Endothelial cell of umbilical vein (primary cell): ENCODE data around the gene TBC1D10A. TPM values are rescaled to one million over a fixed set of nuclear protein-coding genes. Genes with fewer than 3 reads are reported as not detected.

ENCODE experiments used
- BruUV-seq: library from RNA; stranded (reverse); fragments of 400-500 nt; replicated peaks from 2 replicates; lab custom pipeline; 2021; lab: Mats Ljungman, UMichigan
- CTCF ChIA-PET: fragments of 300-600, 350-600 bp; sonication (Branson Sonifier 250); formaldehyde crosslinking; loops from one replicate; lab custom pipeline; 2021; ENCODE audit warnings: antibody characterized with exemption, inconsistent platforms; lab: Charles Lee
- POLR2A ChIA-PET: fragments of 300-600, 350-600 bp; sonication (Branson Sonifier 250); formaldehyde crosslinking; loops from one replicate; lab custom pipeline; 2021; ENCODE audit warnings: antibody characterized with exemption, inconsistent platforms; lab: Charles Lee
- DNase-seq: peaks from one replicate; pipeline ENCODE4 v3.0.0-alpha.2; 2011; ENCODE audit warnings: low read depth, low spot score
- FAIRE-seq: peaks from 2 replicates; lab custom pipeline; 2011; peaks lifted over from hg19 to GRCh38; lab: Jason Lieb, UNC
- H2AFZ ChIP-seq: 2 replicates; pipeline ENCODE4 v1.6.0; 2012; ENCODE audit warnings: low read depth, low read length, control low read depth, inconsistent platforms
- H3K27ac ChIP-seq: 2 replicates; pipeline ENCODE4 v1.5.1; 2011; ENCODE audit warnings: low read depth, mild to moderate bottlenecking, control low read depth, low read length, moderate library complexity; ENCODE audit not compliant: insufficient read depth
- H3K27me3 ChIP-seq, 2 experiments: 2 replicates each; pipeline versions ENCODE4 v1.6.0 to v1.6.1; 2011; ENCODE audit warnings: low read length in 2 of 2, mixed read lengths in 1 of 2; ENCODE audit not compliant: control insufficient read depth in 2 of 2, insufficient read depth in 2 of 2
- H3K36me3 ChIP-seq, 2 experiments: 2 replicates in 1 of 2; 3 replicates in 1 of 2; pipeline ENCODE4 v1.5.1; 2011; ENCODE audit warnings: low read length in 2 of 2, mild to moderate bottlenecking in 1 of 2, moderate library complexity in 1 of 2; ENCODE audit not compliant: control insufficient read depth in 2 of 2, insufficient read depth in 2 of 2; ENCODE audit errors: extremely low read depth in 1 of 2
- H3K4me1 ChIP-seq: 3 replicates; pipeline ENCODE4 v1.5.1; 2011; ENCODE audit warnings: mild to moderate bottlenecking, low read length; ENCODE audit not compliant: control insufficient read depth, insufficient read depth; ENCODE audit errors: extremely low read depth
- H3K4me2 ChIP-seq: 2 replicates; pipeline ENCODE4 v1.6.1; 2011; ENCODE audit warnings: low read length, control low read depth, mixed read lengths; ENCODE audit not compliant: insufficient read depth
- H3K4me3 ChIP-seq, 3 experiments: fragments of 200-600 bp in 1 of 3; sonication (generic), shearing (Covaris generic) in 1 of 3; replicated peaks in 1 of 3; 2 replicates each; pipeline ENCODE4 v1.5.1; 2011 to 2016; ENCODE audit warnings: control low read depth in 3 of 3, low read length in 3 of 3, mild to moderate bottlenecking in 2 of 3, inconsistent platforms in 1 of 3, low read depth in 1 of 3, moderate library complexity in 1 of 3; ENCODE audit not compliant: insufficient read depth in 1 of 3
- H3K79me2 ChIP-seq: 2 replicates; pipeline ENCODE4 v1.6.0; 2012; ENCODE audit warnings: low read length, inconsistent platforms; ENCODE audit not compliant: control insufficient read depth, insufficient read depth
- H3K9ac ChIP-seq: replicated peaks from 2 replicates; pipeline ENCODE3; 2011; ENCODE audit warnings: low read length, control low read depth; ENCODE audit not compliant: insufficient read depth; ENCODE audit errors: extremely low read depth
- H3K9me1 ChIP-seq: replicated peaks from 3 replicates; pipeline ENCODE4 v1.6.0; 2011; ENCODE audit warnings: mild to moderate bottlenecking, low read length; ENCODE audit not compliant: control insufficient read depth, insufficient read depth; ENCODE audit errors: extremely low read depth
- H3K9me3 ChIP-seq: replicated peaks from 2 replicates; pipeline ENCODE4 v1.5.1; 2012; ENCODE audit warnings: low read length, inconsistent platforms; ENCODE audit not compliant: control insufficient read depth, insufficient read depth
- H4K20me1 ChIP-seq: replicated peaks from 2 replicates; pipeline ENCODE3; 2011; ENCODE audit warnings: mild to moderate bottlenecking, low read length; ENCODE audit not compliant: control insufficient read depth, insufficient read depth; ENCODE audit errors: extremely low read depth
- CTCF ChIP-seq, 2 donors: IDR thresholded peaks; 1 replicate in 1 of 2; 2 replicates in 1 of 2; pipeline ENCODE4 v1.5.1; 2011; ENCODE audit warnings: low read length in 2 of 2, mild to moderate bottlenecking in 2 of 2, moderate library complexity in 2 of 2, control low read depth in 1 of 2, inconsistent platforms in 1 of 2, low read depth in 1 of 2; ENCODE audit not compliant: insufficient read depth in 1 of 2; ENCODE audit errors: extremely low read depth in 1 of 2
- EZH2 ChIP-seq: IDR thresholded peaks from 2 replicates; pipeline ENCODE4 v1.6.1; 2012; ENCODE audit warnings: borderline replicate concordance, low read depth, mild to moderate bottlenecking, moderate library complexity, low read length, inconsistent platforms; ENCODE audit not compliant: severe bottlenecking
- FOS ChIP-seq: IDR thresholded peaks from 2 replicates; pipeline ENCODE4 v1.6.1; 2011; ENCODE audit warnings: mild to moderate bottlenecking, low read length, moderate library complexity, borderline replicate concordance; ENCODE audit not compliant: insufficient read depth
- GATA2 ChIP-seq: IDR thresholded peaks from 2 replicates; pipeline ENCODE4 v1.7.0; 2011; ENCODE audit warnings: low read depth, mild to moderate bottlenecking, moderate library complexity, mixed read lengths, low read length; ENCODE audit not compliant: insufficient read length, insufficient read depth
- JUN ChIP-seq: IDR thresholded peaks from 2 replicates; pipeline ENCODE4 v1.6.1; 2011; ENCODE audit warnings: borderline replicate concordance, low read depth; ENCODE audit not compliant: insufficient read length, insufficient read depth
- MAX ChIP-seq: IDR thresholded peaks from 2 replicates; pipeline ENCODE4 v1.6.1; 2011; ENCODE audit not compliant: insufficient read depth, insufficient read length
- MYC ChIP-seq: IDR thresholded peaks from one replicate; pipeline ENCODE4 v1.6.1; 2011; ENCODE audit warnings: mild to moderate bottlenecking, low read depth, low read length
- POLR2A ChIP-seq: IDR thresholded peaks from 2 replicates; pipeline ENCODE4 v1.6.1; 2012; ENCODE audit warnings: low read depth, mild to moderate bottlenecking, control low read depth, low read length
- POLR2AphosphoS5 ChIP-seq: IDR thresholded peaks from 2 replicates; pipeline ENCODE4 v1.6.1; 2012; ENCODE audit warnings: low read depth, mild to moderate bottlenecking, control low read depth, low read length, moderate library complexity; ENCODE audit not compliant: insufficient read depth
- dilution Hi-C: fragments of 300-500 bp; cut with MboI; formaldehyde crosslinking; loops from one replicate; pipeline ENCODE4 v1.15.0; 2019; ENCODE audit warnings: low sequenced_read_pairs; ENCODE audit not compliant: extremely low pct_ligation_motif_present
- intact Hi-C: fragments of 100-400 bp; cut with micrococcal nuclease; formaldehyde crosslinking; loops from one replicate; pipeline ENCODE4 v1.10.0; 2022
- polyA plus RNA-seq, 4 experiments: library from polyadenylated mRNA; depleted of rRNA in 3 of 4; stranded (reverse) in 3 of 4; unstranded in 1 of 4; fragments of >200 nt; gene quantifications; 2 replicates each; pipeline versions ENCODE4 v1.2.1 to v1.2.3, GENCODE V29; 2011 to 2012; ENCODE audit warnings: missing spikeins in 1 of 4
- total RNA-seq: library from RNA; stranded (reverse); gene quantifications from 2 replicates; pipeline ENCODE4 v1.2.3, GENCODE V29; 2021

The TBC1D10A gene
- total and polyA plus RNA-seq, 2 donors (not counting 3 experiments of a cell fraction or from before 2014, with no cell fraction given): 10.0 to 11.9 TPM

GRCh38 chr22:30308093-30308492 is 18.6 kb downstream of the TBC1D10A start:
- Histone ChIP-seq H3K4me2 (no peak overlapping the region), H3K9me1 (no peaks in the 10 kb centered on the region), H2AFZ (no peak overlapping the region), H3K9ac (no peak overlapping the region), H3K4me3 (no peak overlapping the region), H3K9me3 (no peaks in the 10 kb centered on the region), H3K79me2 (no peaks in the 10 kb centered on the region), H3K27ac (no peak overlapping the region), H3K4me1 (peaks cover 23% of the 10 kb centered on the region), H3K27me3 (no peaks in the 10 kb centered on the region), H4K20me1 (no peaks in the 10 kb centered on the region), H3K36me3 (no peaks in the 10 kb centered on the region)
- intact Hi-C loops (no loop called here), dilution Hi-C loops (no loop called here)
- DNase-seq (no peak), FAIRE-seq (no peak)
- CTCF ChIA-PET: interaction anchor here (1.4 kb wide), 1 partner anchor 20 kb away, joined by 4 read pairs; no protein-coding TSS in a partner anchor
- no peak for TF ChIP-seq MAX
- no peak for TF ChIP-seq FOS
- TF ChIP-seq JUN: no peak
- TF ChIP-seq POLR2A: no peak
- no peak for TF ChIP-seq MYC
- no peak for TF ChIP-seq GATA2
- no peak for TF ChIP-seq EZH2
- no peak for TF ChIP-seq POLR2AphosphoS5
- no peak for TF ChIP-seq CTCF (IDR thresholded peaks at IDR 0.05; ENCODE audit: extremely low read depth in 1 of 2, insufficient read depth in 1 of 2, low read depth in 1 of 2, low read length in 2 of 2)
- no TSS peak for BruUV-seq
- POLR2A ChIA-PET: no interaction called here
